Testis (tissue), 2 donors: ENCODE measurements around the gene TTC17.

ENCODE experiments used
- POLR2A ChIP-seq: fragments of 450-650 bp; IDR thresholded peaks from one replicate; pipeline ENCODE4 v1.6.1; 2017; ENCODE audit warnings: antibody characterized with exemption, mild to moderate bottlenecking, moderate library complexity
- TF ChIP-seq, protein P1 (sequence below), 3 experiments: fragments of 450-650 bp in 2 of 3; fragments of 200-600 bp in 1 of 3; sonication (generic) in 1 of 3; IDR thresholded peaks; one replicate each; pipeline ENCODE4 v1.5.1; 2016 to 2019; ENCODE audit warnings: antibody characterized with exemption in 3 of 3, mild to moderate bottlenecking in 2 of 3, moderate library complexity in 1 of 3

DNA sequence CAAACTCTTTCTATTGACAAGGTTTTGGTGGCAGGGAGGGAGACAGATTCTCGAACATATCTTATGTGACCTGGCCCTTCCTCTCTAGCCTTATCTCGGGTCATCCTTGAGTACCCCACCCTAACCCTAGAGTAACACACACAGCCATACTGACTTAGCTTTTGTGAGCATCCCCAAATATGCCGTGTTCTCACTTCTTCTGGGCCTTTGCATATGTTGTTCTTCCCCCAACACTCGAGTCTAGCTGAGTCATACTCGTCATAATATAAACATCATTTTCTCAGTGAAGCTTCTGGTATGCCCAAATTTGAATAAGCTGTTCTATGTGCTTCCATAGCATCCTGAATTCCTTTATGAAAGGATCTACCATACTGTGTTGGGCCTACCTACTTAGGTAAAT lies 8.0 kb downstream of the TTC17 start:
- TF ChIP-seq, protein P1, sequence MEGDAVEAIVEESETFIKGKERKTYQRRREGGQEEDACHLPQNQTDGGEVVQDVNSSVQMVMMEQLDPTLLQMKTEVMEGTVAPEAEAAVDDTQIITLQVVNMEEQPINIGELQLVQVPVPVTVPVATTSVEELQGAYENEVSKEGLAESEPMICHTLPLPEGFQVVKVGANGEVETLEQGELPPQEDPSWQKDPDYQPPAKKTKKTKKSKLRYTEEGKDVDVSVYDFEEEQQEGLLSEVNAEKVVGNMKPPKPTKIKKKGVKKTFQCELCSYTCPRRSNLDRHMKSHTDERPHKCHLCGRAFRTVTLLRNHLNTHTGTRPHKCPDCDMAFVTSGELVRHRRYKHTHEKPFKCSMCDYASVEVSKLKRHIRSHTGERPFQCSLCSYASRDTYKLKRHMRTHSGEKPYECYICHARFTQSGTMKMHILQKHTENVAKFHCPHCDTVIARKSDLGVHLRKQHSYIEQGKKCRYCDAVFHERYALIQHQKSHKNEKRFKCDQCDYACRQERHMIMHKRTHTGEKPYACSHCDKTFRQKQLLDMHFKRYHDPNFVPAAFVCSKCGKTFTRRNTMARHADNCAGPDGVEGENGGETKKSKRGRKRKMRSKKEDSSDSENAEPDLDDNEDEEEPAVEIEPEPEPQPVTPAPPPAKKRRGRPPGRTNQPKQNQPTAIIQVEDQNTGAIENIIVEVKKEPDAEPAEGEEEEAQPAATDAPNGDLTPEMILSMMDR (IDR thresholded peaks at IDR 0.05), result no peak
- TF ChIP-seq POLR2A, result no peak
